Fibroblast of the aortic adventitia (primary cell): ENCODE measurements around the gene LYL1. TPM values are rescaled to one million over a fixed set of nuclear protein-coding genes. Genes with fewer than 3 reads are reported as not detected.

Experiments
- DNase-seq: peaks from one replicate; pipeline ENCODE4 v3.0.0-alpha.2; 2010; ENCODE audit warnings: low read depth
- H3K4me3 ChIP-seq: 2 replicates; pipeline ENCODE4 v1.5.1; 2011; ENCODE audit warnings: low read depth, mild to moderate bottlenecking, control low read depth, low read length, moderate library complexity
- CTCF ChIP-seq: IDR thresholded peaks from 2 replicates; pipeline ENCODE4 v1.5.1; 2011; ENCODE audit warnings: mild to moderate bottlenecking, low read length, control low read depth, inconsistent platforms; ENCODE audit not compliant: insufficient read depth
- total RNA-seq: library from RNA; depleted of rRNA; stranded (reverse); fragments of >200 nt; gene quantifications from 2 replicates; pipeline ENCODE4 v1.2.3, GENCODE V29; 2012; ENCODE audit warnings: low replicate concordance

LYL1 gene
- total RNA-seq, 1 donor: 0.63 TPM

- DNase-seq: no peak
- no peak for TF ChIP-seq CTCF
- no peak overlapping the region for H3K4me3 ChIP-seq
Measured at GRCh38 chr19:13071444-13072187, 31.0 kb downstream of the LYL1 start.

GRCh38 chr19:13070425-13071140 lies 32.1 kb downstream of the LYL1 start:
- DNase-seq: no peak
- no peak for TF ChIP-seq CTCF
- no peak overlapping the region for H3K4me3 ChIP-seq

GRCh38 chr19:13069415-13070359 lies 33.0 kb downstream of the LYL1 start:
- DNase-seq: peak; percentile 53
- no peak overlapping the region for H3K4me3 ChIP-seq
- peak; percentile 36 for TF ChIP-seq CTCF

GRCh38 chr19:13068085-13068846 lies 34.4 kb downstream of the LYL1 start:
- no peak for DNase-seq
- no peak for TF ChIP-seq CTCF

GRCh38 chr19:13066933-13067807 lies 35.5 kb downstream of the LYL1 start:
- no peak for DNase-seq
- no peak for TF ChIP-seq CTCF
- H3K4me3 ChIP-seq: no peak overlapping the region

More at GRCh38 chr19:13068085-13068846, 34.4 kb downstream of the LYL1 start:
- no peak overlapping the region for H3K4me3 ChIP-seq
